Endothelial cell of umbilical vein (primary cell): ENCODE results near the gene NMNAT3.

Experiments used
- EZH2 ChIP-seq: IDR thresholded peaks from 2 replicates; pipeline ENCODE4 v1.6.1; 2012; ENCODE audit warnings: borderline replicate concordance, low read depth, mild to moderate bottlenecking, moderate library complexity, low read length, inconsistent platforms; ENCODE audit not compliant: severe bottlenecking
- GATA2 ChIP-seq: IDR thresholded peaks from 2 replicates; pipeline ENCODE4 v1.7.0; 2011; ENCODE audit warnings: low read depth, mild to moderate bottlenecking, moderate library complexity, mixed read lengths, low read length; ENCODE audit not compliant: insufficient read length, insufficient read depth
- JUN ChIP-seq: IDR thresholded peaks from 2 replicates; pipeline ENCODE4 v1.6.1; 2011; ENCODE audit warnings: borderline replicate concordance, low read depth; ENCODE audit not compliant: insufficient read length, insufficient read depth
- MAX ChIP-seq: IDR thresholded peaks from 2 replicates; pipeline ENCODE4 v1.6.1; 2011; ENCODE audit not compliant: insufficient read depth, insufficient read length
- MYC ChIP-seq: IDR thresholded peaks from one replicate; pipeline ENCODE4 v1.6.1; 2011; ENCODE audit warnings: mild to moderate bottlenecking, low read depth, low read length
- POLR2A ChIP-seq: IDR thresholded peaks from 2 replicates; pipeline ENCODE4 v1.6.1; 2012; ENCODE audit warnings: low read depth, mild to moderate bottlenecking, control low read depth, low read length
- POLR2AphosphoS5 ChIP-seq: IDR thresholded peaks from 2 replicates; pipeline ENCODE4 v1.6.1; 2012; ENCODE audit warnings: low read depth, mild to moderate bottlenecking, control low read depth, low read length, moderate library complexity; ENCODE audit not compliant: insufficient read depth
- TF ChIP-seq, protein P1 (sequence below), 2 donors: IDR thresholded peaks; 1 replicate in 1 of 2; 2 replicates in 1 of 2; pipeline ENCODE4 v1.5.1; 2011; ENCODE audit warnings: low read length in 2 of 2, mild to moderate bottlenecking in 2 of 2, moderate library complexity in 2 of 2, control low read depth in 1 of 2, inconsistent platforms in 1 of 2, low read depth in 1 of 2; ENCODE audit not compliant: insufficient read depth in 1 of 2; ENCODE audit errors: extremely low read depth in 1 of 2

- TF ChIP-seq, protein P1, sequence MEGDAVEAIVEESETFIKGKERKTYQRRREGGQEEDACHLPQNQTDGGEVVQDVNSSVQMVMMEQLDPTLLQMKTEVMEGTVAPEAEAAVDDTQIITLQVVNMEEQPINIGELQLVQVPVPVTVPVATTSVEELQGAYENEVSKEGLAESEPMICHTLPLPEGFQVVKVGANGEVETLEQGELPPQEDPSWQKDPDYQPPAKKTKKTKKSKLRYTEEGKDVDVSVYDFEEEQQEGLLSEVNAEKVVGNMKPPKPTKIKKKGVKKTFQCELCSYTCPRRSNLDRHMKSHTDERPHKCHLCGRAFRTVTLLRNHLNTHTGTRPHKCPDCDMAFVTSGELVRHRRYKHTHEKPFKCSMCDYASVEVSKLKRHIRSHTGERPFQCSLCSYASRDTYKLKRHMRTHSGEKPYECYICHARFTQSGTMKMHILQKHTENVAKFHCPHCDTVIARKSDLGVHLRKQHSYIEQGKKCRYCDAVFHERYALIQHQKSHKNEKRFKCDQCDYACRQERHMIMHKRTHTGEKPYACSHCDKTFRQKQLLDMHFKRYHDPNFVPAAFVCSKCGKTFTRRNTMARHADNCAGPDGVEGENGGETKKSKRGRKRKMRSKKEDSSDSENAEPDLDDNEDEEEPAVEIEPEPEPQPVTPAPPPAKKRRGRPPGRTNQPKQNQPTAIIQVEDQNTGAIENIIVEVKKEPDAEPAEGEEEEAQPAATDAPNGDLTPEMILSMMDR (IDR thresholded peaks at IDR 0.05; ENCODE audit: extremely low read depth in 1 of 2, insufficient read depth in 1 of 2, low read depth in 1 of 2, low read length in 2 of 2) = no peak
- TF ChIP-seq POLR2AphosphoS5 = no peak
- no peak for TF ChIP-seq EZH2
- TF ChIP-seq POLR2A = no peak
- no peak for TF ChIP-seq GATA2
- TF ChIP-seq MYC = no peak
- TF ChIP-seq JUN = no peak
- no peak for TF ChIP-seq MAX
These were observed 21.7 kb downstream of the NMNAT3 start for GRCh38 chr3:139655909-139656595.
